ENCODE measurements around the gene IL21R.

Gene IL21R

DNA sequence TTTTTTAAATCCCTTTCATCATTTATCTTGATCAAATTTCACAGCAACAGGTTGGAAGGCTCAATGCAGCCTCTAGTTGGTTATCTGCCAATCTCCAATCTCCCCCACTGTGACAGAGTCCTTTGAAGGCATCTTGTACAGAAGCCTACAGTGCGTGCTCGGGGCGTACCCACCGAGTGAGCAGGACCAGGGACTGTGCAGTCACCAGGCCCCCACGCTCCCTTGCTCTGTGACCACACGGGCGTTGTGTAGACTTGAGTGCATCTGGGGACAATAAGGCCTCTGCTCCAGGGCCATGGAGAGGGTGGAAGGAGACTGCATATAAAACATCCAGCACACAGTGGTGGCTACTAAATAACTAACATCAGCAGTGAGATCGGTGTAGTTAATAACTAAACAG lies 84.4 kb downstream of the IL21R start:
- no peak for DNase-seq (ENCODE audit: low read depth)

DNA sequence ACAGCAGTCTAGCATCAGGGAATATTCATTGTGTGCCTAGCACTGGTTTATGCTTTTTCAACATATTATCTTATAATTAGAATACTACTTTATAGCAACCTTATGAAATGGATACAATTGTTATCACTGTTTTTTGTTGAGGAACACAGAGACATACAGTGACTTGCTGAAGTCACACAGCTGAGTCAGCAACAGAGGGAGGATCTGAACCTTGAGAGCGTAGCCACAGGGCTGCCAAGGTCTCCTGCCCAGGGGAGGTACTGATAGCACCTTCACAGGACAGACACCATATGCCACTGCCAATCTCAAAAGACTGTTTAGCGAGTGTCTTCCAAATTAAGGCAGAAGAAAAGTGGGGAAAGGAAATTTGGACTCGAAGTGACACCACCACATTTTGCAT lies 84.8 kb downstream of the IL21R start:
- no peak for DNase-seq (ENCODE audit: low read depth)

DNA sequence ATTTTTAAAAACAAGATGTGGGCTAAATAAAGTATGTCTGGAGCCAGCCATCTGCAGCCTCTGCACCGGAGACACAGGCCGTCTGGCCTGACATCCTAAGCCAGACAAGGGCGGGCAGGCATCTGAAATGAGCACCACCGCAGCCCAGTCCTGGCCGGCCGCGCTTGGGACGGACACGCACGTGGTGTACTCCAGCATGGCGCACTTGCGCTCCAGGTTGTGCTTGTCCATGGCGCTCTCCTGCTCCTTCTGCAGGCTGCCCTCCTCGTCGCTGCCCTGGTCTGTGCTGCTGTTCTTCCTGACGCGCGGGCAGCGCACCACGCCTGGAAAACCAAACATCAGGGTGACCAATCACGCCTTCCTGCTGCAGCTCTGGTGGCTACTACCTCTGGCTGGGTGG lies 87.4 kb downstream of the IL21R start:
- no peak for DNase-seq (ENCODE audit: low read depth)

DNA sequence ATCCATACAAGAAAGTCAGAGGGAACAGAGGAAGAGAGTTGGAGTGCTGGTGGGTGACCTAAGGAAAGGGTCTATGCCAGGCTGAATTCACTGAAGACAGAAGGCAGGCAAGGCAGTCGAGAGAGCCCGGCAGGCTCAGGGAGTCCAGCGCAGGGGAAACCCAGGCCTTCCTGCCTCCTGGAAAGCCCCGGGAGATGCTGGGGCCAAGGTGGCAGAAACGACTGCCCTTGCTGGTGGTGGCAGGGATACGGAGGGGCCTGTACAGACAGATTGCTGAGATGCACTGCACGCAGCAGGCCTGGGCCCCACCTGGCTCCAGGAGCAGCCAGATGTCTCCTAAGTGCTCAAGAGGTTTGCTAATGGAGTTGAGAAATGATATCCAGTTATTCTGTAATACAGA lies 87.9 kb downstream of the IL21R start:
- DNase-seq (ENCODE audit: low read depth): no peak

DNA sequence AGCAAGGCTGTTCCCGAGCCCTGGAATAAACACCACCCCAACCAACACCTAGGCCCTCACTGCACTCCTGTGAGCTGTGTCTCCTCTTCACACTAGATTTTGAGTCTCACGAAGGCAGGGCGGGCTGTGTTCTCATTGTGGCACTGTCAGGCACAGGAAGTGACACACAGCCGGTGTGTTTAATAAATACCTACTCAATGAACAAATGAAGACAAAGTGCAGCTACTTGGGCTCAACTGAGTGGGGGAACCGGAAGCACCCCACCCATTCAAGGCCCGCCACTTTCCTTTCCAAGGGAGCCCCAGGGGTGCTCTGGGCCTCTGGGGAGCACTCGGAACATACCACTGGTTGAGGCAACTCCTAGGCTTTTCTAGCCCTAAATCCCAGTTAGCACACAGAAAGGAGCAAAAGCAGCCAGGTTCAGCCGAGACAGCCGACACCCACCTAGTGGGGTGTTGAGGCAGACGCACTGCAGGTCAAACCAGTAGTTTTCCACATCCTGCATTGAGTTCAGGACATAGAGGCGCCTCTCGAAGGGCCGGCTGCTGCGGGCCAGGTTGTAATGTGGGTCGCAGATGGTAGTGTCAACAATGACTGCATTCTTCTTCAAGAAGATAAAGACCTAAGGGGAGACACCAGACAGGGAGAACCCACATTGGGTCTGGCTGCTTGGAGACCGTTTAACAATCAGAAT lies 90.1 kb downstream of the IL21R start:
- DNase-seq (ENCODE audit: low read depth): no peak

- no peak for DNase-seq (ENCODE audit: low read depth)
Observed at GRCh38 chr16:27492588-27492979, 90.6 kb downstream of the IL21R start.

GRCh38 chr16:27495191-27495590 lies 93.2 kb downstream of the IL21R start:
- DNase-seq (ENCODE audit: low read depth): no peak

DNA sequence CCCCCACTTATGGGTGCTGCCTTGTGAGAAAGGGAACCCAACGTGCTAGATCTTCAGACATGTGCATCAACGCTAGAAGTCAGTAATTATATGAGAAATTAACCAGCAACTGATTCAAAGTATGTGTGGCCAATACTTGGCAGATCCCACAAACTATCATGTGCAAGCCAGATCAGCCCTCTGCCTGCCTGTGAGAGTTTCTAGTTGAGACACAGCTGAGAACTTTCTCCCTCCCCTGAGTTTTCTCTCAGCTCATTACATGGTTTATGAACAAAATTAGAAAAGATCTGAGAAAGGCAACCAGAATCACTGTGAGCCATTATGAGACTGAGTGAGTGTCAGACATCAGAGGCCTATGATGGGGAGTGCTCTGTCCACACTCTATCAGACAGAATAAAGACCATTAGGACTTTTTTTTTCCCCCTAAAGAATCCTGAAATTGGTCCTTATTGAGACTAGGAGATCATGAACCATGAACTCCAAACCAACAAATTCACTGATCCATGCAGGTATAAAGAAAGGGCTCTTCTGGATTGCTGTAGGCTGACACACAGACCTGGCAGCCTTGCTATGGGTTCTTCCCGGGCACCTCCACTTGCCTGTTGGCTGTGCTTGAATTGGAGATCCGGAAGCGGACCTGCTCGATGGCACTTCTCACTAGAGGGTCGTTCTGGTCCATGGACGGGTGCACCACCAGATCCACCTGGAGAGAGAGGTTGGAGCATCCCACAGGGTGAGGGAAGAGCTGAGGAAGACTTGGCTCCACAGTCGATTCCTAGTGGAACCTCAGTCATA lies 96.3 kb downstream of the IL21R start:
- no peak for DNase-seq (ENCODE audit: low read depth)

- no peak for DNase-seq (ENCODE audit: low read depth)
Observed at GRCh38 chr16:27498916-27499658, 97.1 kb downstream of the IL21R start.

DNA sequence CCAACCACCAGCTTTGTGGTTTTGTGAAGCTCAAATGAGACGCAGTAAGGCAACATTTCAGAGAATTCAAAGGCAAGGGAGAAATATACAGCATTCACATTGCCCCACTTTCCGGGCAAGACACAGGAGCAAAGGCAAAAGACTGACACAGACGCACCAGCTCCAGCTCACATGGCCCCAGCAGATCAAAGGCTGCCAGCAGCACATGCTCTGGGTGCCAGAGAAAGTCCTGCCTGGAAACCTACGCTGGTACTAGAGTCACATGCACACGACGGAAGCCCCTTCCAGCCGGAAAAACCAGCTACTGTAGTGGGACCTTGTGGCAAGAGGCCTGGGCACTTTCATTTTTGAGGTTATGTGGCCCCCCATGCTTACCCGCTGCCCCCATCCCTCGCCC lies 97.7 kb downstream of the IL21R start:
- no peak for DNase-seq (ENCODE audit: low read depth)

DNA sequence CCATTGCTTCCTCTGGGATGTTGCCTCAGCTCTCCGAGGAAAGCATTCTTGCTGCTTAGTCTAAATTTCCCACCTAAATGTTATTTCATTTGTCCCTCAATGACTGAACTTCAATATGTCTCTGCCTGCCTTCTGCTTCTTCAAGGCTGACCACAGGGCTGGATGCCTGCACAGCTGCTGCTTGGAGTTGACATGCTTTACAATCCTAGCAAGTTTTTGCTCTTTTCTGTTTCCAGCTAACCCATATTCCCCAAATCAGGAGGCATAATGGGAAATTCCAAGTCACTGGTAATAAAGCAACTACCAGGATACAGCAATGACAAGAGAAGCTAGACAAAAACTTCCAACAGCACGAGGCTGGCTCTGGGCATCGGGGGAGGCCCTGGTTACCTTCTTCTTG lies 98.8 kb downstream of the IL21R start:
- DNase-seq (ENCODE audit: low read depth): no peak

Data from GM04503 (cell line).